Sigmoid colon (tissue), 7 donors: ENCODE measurements around the gene PCDHB5. TPM values are rescaled to one million over a fixed set of nuclear protein-coding genes. Genes with fewer than 3 reads are reported as not detected.
A peak's percentile ranks its signal among the peaks of the same experiment; 100 is the strongest.
"Not testable (repeated sequence)": the region's sequence is repeated elsewhere in the genome, so short reads cannot be mapped to it uniquely, and the experiment has no call there.

Experiments used
- DNase-seq: peaks from one replicate; pipeline ENCODE4 v3.0.0-alpha.2; 2019
- H3K27ac ChIP-seq, 4 donors: fragments of 200-600 bp; sonication (generic); one replicate each; pipeline ENCODE4 v1.5.1; 2016 to 2019; ENCODE audit warnings: mild to moderate bottlenecking in 1 of 4
- H3K27me3 ChIP-seq, 3 donors: fragments of 200-600 bp; sonication (generic); one replicate each; pipeline ENCODE4 v1.5.1; 2019; ENCODE audit warnings: mild to moderate bottlenecking in 1 of 3
- H3K36me3 ChIP-seq, 4 donors: fragments of 200-600 bp; sonication (generic); one replicate each; pipeline ENCODE4 v1.5.1; 2016 to 2019
- H3K4me1 ChIP-seq, 4 donors: fragments of 200-600 bp; sonication (generic); one replicate each; pipeline ENCODE4 v1.5.1; 2017 to 2019
- H3K4me3 ChIP-seq, 4 donors: fragments of 200-600 bp; sonication (generic); one replicate each; pipeline ENCODE4 v1.5.1; 2017 to 2019; ENCODE audit warnings: mild to moderate bottlenecking in 2 of 4, moderate library complexity in 1 of 4
- H3K9me3 ChIP-seq, 4 donors: fragments of 200-600 bp in 3 of 4; sonication (generic) in 3 of 4; one replicate each; pipeline versions ENCODE4 v1.5.1 to v1.6.1; 2013 to 2019
- CTCF ChIP-seq, 4 experiments: fragments of 450-650 bp in 3 of 4; fragments of 200-600 bp in 1 of 4; IDR thresholded peaks; one replicate each; pipeline ENCODE4 v1.5.1; 2016 to 2019; ENCODE audit warnings: antibody characterized with exemption in 4 of 4, mild to moderate bottlenecking in 3 of 4, moderate library complexity in 2 of 4
- EP300 ChIP-seq, 4 donors: sonication (generic); formaldehyde crosslinking; IDR thresholded peaks; one replicate each; pipeline ENCODE4 v1.6.1; 2017; ENCODE audit warnings: antibody characterized with exemption in 4 of 4
- POLR2A ChIP-seq, 2 donors: fragments of 450-650 bp; IDR thresholded peaks; one replicate each; pipeline ENCODE4 v1.6.1; 2016; ENCODE audit warnings: antibody characterized with exemption in 2 of 2, mild to moderate bottlenecking in 2 of 2, moderate library complexity in 2 of 2
- POLR2AphosphoS5 ChIP-seq, 4 donors: sonication (generic); formaldehyde crosslinking; IDR thresholded peaks; one replicate each; pipeline ENCODE4 v1.6.1; 2017; ENCODE audit warnings: antibody characterized with exemption in 4 of 4
- WGBS, 2 donors: extraction: QIAGEN DNeasy Blood & Tissue Kit; methylation state at CpG; one replicate each; pipeline ENCODE4 v1.1.7; 2013; 5-methylcytosine and 5-hydroxymethylcytosine counted together
- intact Hi-C: fragments of 100-400 bp; cut with DNase I; formaldehyde crosslinking; loops from one replicate; pipeline ENCODE4 v1.15.1; 2023
- polyA plus RNA-seq, 3 donors: library from polyadenylated mRNA; stranded (reverse); fragments of 200-250 nt; gene quantifications; one replicate each; pipeline ENCODE4 v1.2.3, GENCODE V29; 2013
- total RNA-seq, 4 donors: library from RNA; depleted of rRNA; stranded (reverse); fragments of >200 nt; gene quantifications; one replicate each; pipeline ENCODE4 v1.1.0, GENCODE V29; 2016
- donor health status: healthy with polysubstance abuse.
- donor health status: Bipolar disorder and iron deficiency.
- donor health status: healthy.

Gene PCDHB5
- total RNA-seq (1 to 10 TPM; 3.1 to 6.5 (median 4.7) TPM), polyA plus RNA-seq (under 1 TPM in 2 of 3 donors, not detected in 1; under 0.01 to 0.51 TPM)

DNA sequence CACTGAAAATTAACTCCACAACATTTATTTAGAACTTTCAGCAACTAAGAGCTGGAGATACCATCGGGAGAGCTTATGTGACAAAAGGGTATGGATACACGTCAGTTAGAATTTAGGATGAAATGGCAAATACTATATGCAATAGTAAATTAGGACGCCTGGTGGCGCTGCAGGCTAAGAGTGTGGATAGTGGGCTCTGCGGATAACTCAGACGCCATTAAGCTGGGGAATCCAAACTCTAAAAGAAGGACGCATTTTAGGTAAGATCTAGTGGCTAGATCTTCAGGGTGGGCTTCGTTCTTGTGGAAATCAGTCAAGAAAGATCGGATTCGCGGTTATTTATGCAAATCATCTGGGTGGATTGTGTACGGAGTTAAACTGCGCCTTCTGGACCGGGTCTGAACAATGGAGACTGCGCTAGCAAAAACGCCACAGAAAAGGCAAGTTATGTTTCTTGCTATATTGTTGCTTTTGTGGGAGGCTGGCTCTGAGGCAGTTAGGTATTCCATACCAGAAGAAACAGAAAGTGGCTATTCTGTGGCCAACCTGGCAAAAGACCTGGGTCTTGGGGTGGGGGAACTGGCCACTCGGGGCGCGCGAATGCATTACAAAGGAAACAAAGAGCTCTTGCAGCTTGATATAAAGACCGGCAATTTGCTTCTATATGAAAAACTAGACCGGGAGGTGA lies at the start of gene PCDHB5:
TSS of gene PCDHB5 (plus strand) at position 177 of the 688 bp plus-strand sequence. CDS start at position 406, 229 bp downstream.
- Histone ChIP-seq H3K27me3 (no peaks in the 10 kb centered on the region), H3K4me1 (no peaks in the 10 kb centered on the region), H3K36me3 (no peaks in the 10 kb centered on the region), H3K4me3 (peak within 1 kb of the TSS; percentile 12 to 44 (median 34)), H3K27ac (no peak within 1 kb of the TSS), H3K9me3 (peaks cover 9 to 42% (median 22%) of the 10 kb centered on the region in 4 donors)
- DNase-seq = no peak
- intact Hi-C loops = no loop called here
- WGBS, 2 donors = 23 to 43% methylated on average over 22 of the region's 22 CpGs
- TF ChIP-seq CTCF (IDR thresholded peaks at IDR 0.05) = peak in 1 of 4 experiments; percentile 28
- no peak for TF ChIP-seq POLR2AphosphoS5 (IDR thresholded peaks at IDR 0.05)
- no peak for TF ChIP-seq POLR2A (IDR thresholded peaks at IDR 0.05)

- Histone ChIP-seq H3K9me3 (peaks cover 4 to 36% (median 22%) of the 10 kb centered on the region in 4 donors), H3K4me3 (peak within 1 kb of the TSS; percentile 9 to 38 (median 30)), H3K36me3 (no peaks in the 10 kb centered on the region), H3K4me1 (no peaks in the 10 kb centered on the region), H3K27me3 (peaks cover 0 to 36% (median 0%) of the 10 kb centered on the region in 3 donors), H3K27ac (peak within 1 kb of the TSS in 1 of 4 donors; percentile 23)
- WGBS, 2 donors = 22 to 37% methylated on average over 29 of the region's 29 CpGs
- DNase-seq = no peak
- intact Hi-C loops = no loop called here
- TF ChIP-seq POLR2AphosphoS5 (IDR thresholded peaks at IDR 0.05) (peak in 1 of 4 donors; percentile 26), POLR2A (IDR thresholded peaks at IDR 0.05) (no peak)
These were observed 40.3 kb upstream of the PCDHB5 start, which contains the start of gene PCDHB2 for GRCh38 chr5:141094481-141095262. Gene PCDHB2, plus strand, starts transcription at chr5:141094615. Its CDS starts 176 bp downstream, at chr5:141094791.

GRCh38 chr5:141095263-141095641 lies 39.8 kb upstream of the PCDHB5 start:
- no peak for DNase-seq
- WGBS, 2 donors = 47 to 62% methylated on average over 12 of the region's 12 CpGs
- Histone ChIP-seq H3K36me3 (no peaks in the 10 kb centered on the region), H3K9me3 (peaks cover 7 to 38% (median 20%) of the 10 kb centered on the region in 4 donors), H3K27ac (no peak overlapping the region), H3K27me3 (peaks cover 0 to 39% (median 0%) of the 10 kb centered on the region in 3 donors), H3K4me1 (no peaks in the 10 kb centered on the region), H3K4me3 (peak overlapping the region in 3 of 4 donors; percentile 24 to 38 (median 37))
- intact Hi-C loops = no loop called here
- TF ChIP-seq CTCF (IDR thresholded peaks at IDR 0.05) = no peak
- TF ChIP-seq POLR2AphosphoS5 (IDR thresholded peaks at IDR 0.05) = no peak
- no peak for TF ChIP-seq EP300 (IDR thresholded peaks at IDR 0.05)
- no peak for TF ChIP-seq POLR2A (IDR thresholded peaks at IDR 0.05)

DNA sequence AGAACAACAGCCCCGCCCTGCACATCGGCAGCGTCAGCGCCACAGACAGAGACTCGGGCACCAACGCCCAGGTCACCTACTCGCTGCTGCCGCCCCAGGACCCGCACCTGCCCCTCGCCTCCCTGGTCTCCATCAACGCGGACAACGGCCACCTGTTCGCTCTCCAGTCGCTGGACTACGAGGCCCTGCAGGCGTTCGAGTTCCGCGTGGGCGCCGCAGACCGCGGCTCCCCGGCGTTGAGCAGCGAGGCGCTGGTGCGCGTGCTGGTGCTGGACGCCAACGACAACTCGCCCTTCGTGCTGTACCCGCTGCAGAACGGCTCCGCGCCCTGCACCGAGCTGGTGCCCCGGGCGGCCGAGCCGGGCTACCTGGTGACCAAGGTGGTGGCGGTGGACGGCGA lies 38.8 kb upstream of the PCDHB5 start:
- intact Hi-C loops = not testable (repeated sequence)
- H3K27me3 ChIP-seq = peaks cover 0 to 48% (median 0%) of the 10 kb centered on the region in 3 donors

DNA sequence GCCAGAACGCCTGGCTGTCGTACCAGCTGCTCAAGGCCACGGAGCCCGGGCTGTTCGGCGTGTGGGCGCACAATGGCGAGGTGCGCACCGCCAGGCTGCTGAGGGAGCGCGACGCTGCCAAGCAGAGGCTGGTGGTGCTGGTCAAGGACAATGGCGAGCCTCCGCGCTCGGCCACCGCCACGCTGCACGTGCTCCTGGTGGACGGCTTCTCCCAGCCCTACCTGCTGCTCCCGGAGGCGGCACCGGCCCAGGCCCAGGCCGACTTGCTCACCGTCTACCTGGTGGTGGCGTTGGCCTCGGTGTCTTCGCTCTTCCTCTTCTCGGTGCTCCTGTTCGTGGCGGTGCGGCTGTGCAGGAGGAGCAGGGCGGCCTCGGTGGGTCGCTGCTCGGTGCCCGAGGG lies 38.4 kb upstream of the PCDHB5 start:
- H3K4me3 ChIP-seq, H3K36me3 ChIP-seq, H3K27ac ChIP-seq, intact Hi-C loops, H3K4me1 ChIP-seq, DNase-seq: not testable (repeated sequence)
- Histone ChIP-seq H3K9me3 (peaks cover 8 to 47% (median 27%) of the 10 kb centered on the region in 4 donors), H3K27me3 (peaks cover 0 to 52% (median 0%) of the 10 kb centered on the region in 3 donors)
- 45 to 71% methylated on average over 35 of the region's 38 CpGs for WGBS, 2 donors

More for the DNA sequence above, 38.8 kb upstream of the PCDHB5 start:
- not testable (repeated sequence) for H3K4me3 ChIP-seq, H3K4me1 ChIP-seq, H3K27ac ChIP-seq, DNase-seq, H3K36me3 ChIP-seq
- 48 to 77% methylated on average over 30 to 34 of the region's 46 CpGs for whole genome bisulfite sequencing, 2 donors
- peaks cover 8 to 44% (median 26%) of the 10 kb centered on the region in 4 donors for H3K9me3 ChIP-seq

- TF ChIP-seq POLR2AphosphoS5 (IDR thresholded peaks at IDR 0.05) = no peak
- TF ChIP-seq CTCF (IDR thresholded peaks at IDR 0.05) = no peak
- TF ChIP-seq EP300 (IDR thresholded peaks at IDR 0.05) = no peak
- no peak for TF ChIP-seq POLR2A (IDR thresholded peaks at IDR 0.05)
- peaks cover 6 to 30% (median 20%) of the 10 kb centered on the region in 4 donors for H3K9me3 ChIP-seq
- WGBS, 2 donors = 23 to 48% methylated on average over 19 of the region's 19 CpGs
- no peak for DNase-seq
- no peaks in the 10 kb centered on the region for H3K36me3 ChIP-seq
- intact Hi-C loops = no loop called here
- peak within 1 kb of the TSS in 2 of 4 donors; percentile 22 to 59 for H3K27ac ChIP-seq
- H3K4me1 ChIP-seq = no peaks in the 10 kb centered on the region
- peak within 1 kb of the TSS in 3 of 4 donors; percentile 4 to 34 (median 24) for H3K4me3 ChIP-seq
- peaks cover 0 to 36% (median 0%) of the 10 kb centered on the region in 3 donors for H3K27me3 ChIP-seq
These were observed 34.7 kb upstream of the PCDHB5 start, which contains the start of gene PCDHB3 for GRCh38 chr5:141100243-141100805. Gene PCDHB3, plus strand, starts transcription at chr5:141100473. Its CDS starts 177 bp downstream, at chr5:141100650.
